ENCODE data around the gene EOLA2.
"Not testable (repeated sequence)": the region's sequence is repeated elsewhere in the genome, so short reads cannot be mapped to it uniquely, and the experiment has no call there.

- not testable (repeated sequence) for TF ChIP-seq CTCF, POLR2AphosphoS5, POLR2A (IDR thresholded peaks at IDR 0.05)
These were observed 963 bp downstream of the EOLA2 start for GRCh38 chrX:149937328-149937727.

All from prostate gland (tissue), 2 donors.